GM18499 (cell line): Measurements from ENCODE around the gene NOL6.
"Not testable (repeated sequence)": the region's sequence is repeated elsewhere in the genome, so short reads cannot be mapped to it uniquely, and the experiment has no call there.

Experiments used
- ATAC-seq: cut with Tn5 transposase; IDR thresholded peaks from one replicate; pipeline ENCODE4 v1.9.1; 2021; ENCODE audit warnings: moderate number of reproducible peaks; ENCODE audit not compliant: insufficient read depth, unreplicated experiment

The NOL6 gene

GRCh38 chr9:33437898-33438297 lies 35.8 kb downstream of the NOL6 start:
- no peak for ATAC-seq

- ATAC-seq: no peak
Observed at GRCh38 chr9:33437205-33437604, 36.5 kb downstream of the NOL6 start.

- ATAC-seq: no peak
Observed at GRCh38 chr9:33436445-33436844, 37.3 kb downstream of the NOL6 start.

- no peak for ATAC-seq
Observed at GRCh38 chr9:33435821-33436277, 37.9 kb downstream of the NOL6 start.

- no peak for ATAC-seq
Observed at GRCh38 chr9:33434317-33435105, 39.2 kb downstream of the NOL6 start.

- ATAC-seq: no peak
Observed at GRCh38 chr9:33433871-33434270, 39.9 kb downstream of the NOL6 start.

GRCh38 chr9:33431420-33431819 lies 42.3 kb downstream of the NOL6 start:
- no peak for ATAC-seq

GRCh38 chr9:33430942-33431341 lies 42.8 kb downstream of the NOL6 start:
- ATAC-seq: no peak

- ATAC-seq: no peak
Observed at GRCh38 chr9:33429256-33429985, 44.3 kb downstream of the NOL6 start.

- no peak for ATAC-seq
Observed at GRCh38 chr9:33426843-33427293, 46.9 kb downstream of the NOL6 start.

- ATAC-seq: no peak
Observed at GRCh38 chr9:33425128-33425533, 48.6 kb downstream of the NOL6 start.

GRCh38 chr9:33424492-33424891 lies 49.2 kb downstream of the NOL6 start:
- ATAC-seq: not testable (repeated sequence)

- not testable (repeated sequence) for ATAC-seq
Observed at GRCh38 chr9:33424043-33424442, 49.7 kb downstream of the NOL6 start.

- no peak for ATAC-seq
Observed at GRCh38 chr9:33419708-33420303, 53.9 kb downstream of the NOL6 start.

- ATAC-seq: no peak
Observed at GRCh38 chr9:33418090-33418489, 55.6 kb downstream of the NOL6 start.

GRCh38 chr9:33416996-33417395 lies 56.7 kb downstream of the NOL6 start:
- no peak for ATAC-seq

GRCh38 chr9:33415501-33416038 lies 58.2 kb downstream of the NOL6 start:
- ATAC-seq: no peak

GRCh38 chr9:33414889-33415500 lies 58.7 kb downstream of the NOL6 start:
- ATAC-seq: no peak

- ATAC-seq: no peak
Observed at GRCh38 chr9:33414268-33414667, 59.5 kb downstream of the NOL6 start.
